SH-SY5Y (cell line): ENCODE data around the gene RTP3.

Experiments
- GATA2 ChIP-seq: IDR thresholded peaks from 2 replicates; pipeline ENCODE4 v1.6.1; 2011; ENCODE audit warnings: mild to moderate bottlenecking, low read depth, low read length
- GATA3 ChIP-seq: IDR thresholded peaks from 2 replicates; pipeline ENCODE4 v1.6.1; 2011; ENCODE audit warnings: low read depth, mild to moderate bottlenecking, low read length, moderate library complexity

GRCh38 chr3:46479021-46479420 is 18.8 kb upstream of the RTP3 start:
- no peak for TF ChIP-seq GATA2
- TF ChIP-seq GATA3, result no peak
